ENCODE results near the gene TRIM63. TPM values are rescaled to one million over a fixed set of nuclear protein-coding genes. Genes with fewer than 3 reads are reported as not detected.

The TRIM63 gene
- total and polyA plus RNA-seq, 4 donors, result 0.19 to 1.5 (median 0.30) TPM

- Histone ChIP-seq H3K9me3 (ENCODE audit: control insufficient read depth, low read length) (no peaks in the 10 kb centered on the region), H3K4me3 (ENCODE audit: low read length in 2 of 2) (no peak overlapping the region), H3K36me3 (ENCODE audit: control insufficient read depth in 1 of 2, insufficient read depth in 2 of 2, low read length in 1 of 2) (no peaks in the 10 kb centered on the region), H3K27me3 (ENCODE audit: control insufficient read depth in 1 of 2, insufficient read depth in 2 of 2, low read length in 1 of 2) (no peaks in the 10 kb centered on the region), H3K4me1 (ENCODE audit: control insufficient read depth in 1 of 2, insufficient read depth in 2 of 2, low read length in 2 of 2) (no peaks in the 10 kb centered on the region), H3K27ac (ENCODE audit: low read depth in 1 of 2, low read length in 2 of 2) (no peak overlapping the region)
- intact Hi-C loops (cut with DNase I), result no loop called here
- ATAC-seq (ENCODE audit: low FRiP score) (no peak), DNase-seq (no peak)
- WGBS, 2 donors, result 72 to 73% methylated on average over 3 of the region's 3 CpGs
These were observed 54.6 kb downstream of the TRIM63 start for GRCh38 chr1:26012864-26013263.

GRCh38 chr1:26010825-26011224 lies 56.6 kb downstream of the TRIM63 start:
- DNase-seq, result no peak
- Histone ChIP-seq H3K36me3 (ENCODE audit: control insufficient read depth in 1 of 2, insufficient read depth in 2 of 2, low read length in 1 of 2) (no peaks in the 10 kb centered on the region), H3K27ac (ENCODE audit: low read depth in 1 of 2, low read length in 2 of 2) (no peak overlapping the region), H3K9me3 (ENCODE audit: control insufficient read depth, low read length) (no peaks in the 10 kb centered on the region), H3K4me1 (ENCODE audit: control insufficient read depth in 1 of 2, insufficient read depth in 2 of 2, low read length in 2 of 2) (no peaks in the 10 kb centered on the region), H3K27me3 (ENCODE audit: control insufficient read depth in 1 of 2, insufficient read depth in 2 of 2, low read length in 1 of 2) (no peaks in the 10 kb centered on the region), H3K4me3 (ENCODE audit: low read length in 2 of 2) (no peak overlapping the region)
- intact Hi-C loops (cut with DNase I), result no loop called here
- 81 to 86% methylated on average over 3 of the region's 3 CpGs for WGBS, 2 donors
- no peak for ATAC-seq (ENCODE audit: low FRiP score)

- no peak overlapping the region for H3K4me3 ChIP-seq (ENCODE audit: low read length in 2 of 2)
- no peaks in the 10 kb centered on the region for H3K9me3 ChIP-seq (ENCODE audit: control insufficient read depth, low read length)
- ATAC-seq (ENCODE audit: low FRiP score) (no peak), DNase-seq (no peak)
- intact Hi-C loops (cut with DNase I), result no loop called here
- no peak overlapping the region for H3K27ac ChIP-seq (ENCODE audit: low read depth in 1 of 2, low read length in 2 of 2)
- H3K27me3 ChIP-seq (ENCODE audit: control insufficient read depth in 1 of 2, insufficient read depth in 2 of 2, low read length in 1 of 2), result no peaks in the 10 kb centered on the region
- H3K4me1 ChIP-seq (ENCODE audit: control insufficient read depth in 1 of 2, insufficient read depth in 2 of 2, low read length in 2 of 2), result no peaks in the 10 kb centered on the region
- H3K36me3 ChIP-seq (ENCODE audit: control insufficient read depth in 1 of 2, insufficient read depth in 2 of 2, low read length in 1 of 2), result no peaks in the 10 kb centered on the region
- 47 to 50% methylated on average over 6 of the region's 6 CpGs for WGBS, 2 donors
These were observed 57.5 kb downstream of the TRIM63 start for GRCh38 chr1:26009796-26010447.

- ATAC-seq (ENCODE audit: low FRiP score), result no peak
- Histone ChIP-seq H3K9me3 (ENCODE audit: control insufficient read depth, low read length) (no peaks in the 10 kb centered on the region), H3K27me3 (ENCODE audit: control insufficient read depth in 1 of 2, insufficient read depth in 2 of 2, low read length in 1 of 2) (no peaks in the 10 kb centered on the region), H3K27ac (ENCODE audit: low read depth in 1 of 2, low read length in 2 of 2) (no peak overlapping the region), H3K4me1 (ENCODE audit: control insufficient read depth in 1 of 2, insufficient read depth in 2 of 2, low read length in 2 of 2) (no peaks in the 10 kb centered on the region), H3K36me3 (ENCODE audit: control insufficient read depth in 1 of 2, insufficient read depth in 2 of 2, low read length in 1 of 2) (no peaks in the 10 kb centered on the region), H3K4me3 (ENCODE audit: low read length in 2 of 2) (no peak overlapping the region)
- WGBS, 2 donors, result 81 to 88% methylated on average over 16 of the region's 16 CpGs
- no peak for DNase-seq
- intact Hi-C loops (cut with DNase I), result no loop called here
These were observed 60.7 kb downstream of the TRIM63 start for GRCh38 chr1:26006710-26007109.

GRCh38 chr1:26005434-26006105 lies 61.9 kb downstream of the TRIM63 start:
- H3K27me3 ChIP-seq (ENCODE audit: control insufficient read depth in 1 of 2, insufficient read depth in 2 of 2, low read length in 1 of 2), result no peaks in the 10 kb centered on the region
- no peak overlapping the region for H3K4me3 ChIP-seq (ENCODE audit: low read length in 2 of 2)
- intact Hi-C loops (cut with DNase I), result no loop called here
- ATAC-seq (ENCODE audit: low FRiP score) (peak; percentile 69), DNase-seq (peak in 1 of 2 donors; percentile 34)
- 27 to 29% methylated on average over 4 of the region's 4 CpGs for WGBS, 2 donors
- no peaks in the 10 kb centered on the region for H3K9me3 ChIP-seq (ENCODE audit: control insufficient read depth, low read length)
- H3K4me1 ChIP-seq (ENCODE audit: control insufficient read depth in 1 of 2, insufficient read depth in 2 of 2, low read length in 2 of 2), result no peaks in the 10 kb centered on the region
- H3K36me3 ChIP-seq (ENCODE audit: control insufficient read depth in 1 of 2, insufficient read depth in 2 of 2, low read length in 1 of 2), result no peaks in the 10 kb centered on the region
- no peak overlapping the region for H3K27ac ChIP-seq (ENCODE audit: low read depth in 1 of 2, low read length in 2 of 2)

- no peak overlapping the region for H3K4me3 ChIP-seq (ENCODE audit: low read length in 2 of 2)
- no peak overlapping the region for H3K27ac ChIP-seq (ENCODE audit: low read depth in 1 of 2, low read length in 2 of 2)
- H3K4me1 ChIP-seq (ENCODE audit: control insufficient read depth in 1 of 2, insufficient read depth in 2 of 2, low read length in 2 of 2), result no peaks in the 10 kb centered on the region
- H3K27me3 ChIP-seq (ENCODE audit: control insufficient read depth in 1 of 2, insufficient read depth in 2 of 2, low read length in 1 of 2), result no peaks in the 10 kb centered on the region
- ATAC-seq (ENCODE audit: low FRiP score) (no peak), DNase-seq (no peak)
- 74 to 80% methylated on average over 2 of the region's 2 CpGs for WGBS, 2 donors
- H3K36me3 ChIP-seq (ENCODE audit: control insufficient read depth in 1 of 2, insufficient read depth in 2 of 2, low read length in 1 of 2), result no peaks in the 10 kb centered on the region
- H3K9me3 ChIP-seq (ENCODE audit: control insufficient read depth, low read length), result no peaks in the 10 kb centered on the region
- intact Hi-C loops (cut with DNase I), result no loop called here
These were observed 63.7 kb downstream of the TRIM63 start for GRCh38 chr1:26003756-26004155.

- Histone ChIP-seq H3K27ac (ENCODE audit: low read depth in 1 of 2, low read length in 2 of 2) (no peak overlapping the region), H3K4me1 (ENCODE audit: control insufficient read depth in 1 of 2, insufficient read depth in 2 of 2, low read length in 2 of 2) (no peaks in the 10 kb centered on the region), H3K4me3 (ENCODE audit: low read length in 2 of 2) (no peak overlapping the region), H3K36me3 (ENCODE audit: control insufficient read depth in 1 of 2, insufficient read depth in 2 of 2, low read length in 1 of 2) (no peaks in the 10 kb centered on the region), H3K9me3 (ENCODE audit: control insufficient read depth, low read length) (no peaks in the 10 kb centered on the region), H3K27me3 (ENCODE audit: control insufficient read depth in 1 of 2, insufficient read depth in 2 of 2, low read length in 1 of 2) (no peaks in the 10 kb centered on the region)
- DNase-seq, result peak in 1 of 2 donors; percentile 21
- ATAC-seq (ENCODE audit: low FRiP score), result no peak
- WGBS, 2 donors, result 94 to 96% methylated on average over 4 of the region's 4 CpGs
- intact Hi-C loops (cut with DNase I), result no loop called here
These were observed 64.2 kb downstream of the TRIM63 start for GRCh38 chr1:26003262-26003661.

Measured in aorta (tissue), 5 donors.